Liver (tissue), 3 donors: Measurements from ENCODE around the gene CAMK1D.

Experiments used
- EGR1 ChIP-seq, 2 donors: IDR thresholded peaks; 2 replicates each; pipeline ENCODE4 v1.6.1; 2016 to 2018; ENCODE audit warnings: antibody characterized with exemption in 2 of 2, low read depth in 2 of 2
- RAD21 ChIP-seq, 2 donors: IDR thresholded peaks; 2 replicates each; pipeline ENCODE4 v1.6.1; 2016; ENCODE audit warnings: antibody characterized with exemption in 2 of 2, mild to moderate bottlenecking in 2 of 2
- SP1 ChIP-seq: IDR thresholded peaks from 2 replicates; pipeline ENCODE4 v1.6.1; 2018; ENCODE audit warnings: antibody characterized with exemption, mild to moderate bottlenecking
- ZBTB33 ChIP-seq: IDR thresholded peaks from 2 replicates; pipeline ENCODE4 v1.6.1; 2016; ENCODE audit warnings: antibody characterized with exemption
- TF ChIP-seq, protein P1 (sequence below): fragments of 150-350 bp; IDR thresholded peaks from 2 replicates; pipeline ENCODE4 v1.5.1; 2017; ENCODE audit warnings: improper control_type of control experiment, low read depth, low read length; ENCODE audit not compliant: missing input control
- TF ChIP-seq, protein P2 (sequence below): IDR thresholded peaks from 2 replicates; pipeline ENCODE4 v1.6.1; 2016; ENCODE audit warnings: antibody characterized with exemption, mild to moderate bottlenecking
- donor health status: healthy.
- donor health status: healthy.

- TF ChIP-seq, protein P1, sequence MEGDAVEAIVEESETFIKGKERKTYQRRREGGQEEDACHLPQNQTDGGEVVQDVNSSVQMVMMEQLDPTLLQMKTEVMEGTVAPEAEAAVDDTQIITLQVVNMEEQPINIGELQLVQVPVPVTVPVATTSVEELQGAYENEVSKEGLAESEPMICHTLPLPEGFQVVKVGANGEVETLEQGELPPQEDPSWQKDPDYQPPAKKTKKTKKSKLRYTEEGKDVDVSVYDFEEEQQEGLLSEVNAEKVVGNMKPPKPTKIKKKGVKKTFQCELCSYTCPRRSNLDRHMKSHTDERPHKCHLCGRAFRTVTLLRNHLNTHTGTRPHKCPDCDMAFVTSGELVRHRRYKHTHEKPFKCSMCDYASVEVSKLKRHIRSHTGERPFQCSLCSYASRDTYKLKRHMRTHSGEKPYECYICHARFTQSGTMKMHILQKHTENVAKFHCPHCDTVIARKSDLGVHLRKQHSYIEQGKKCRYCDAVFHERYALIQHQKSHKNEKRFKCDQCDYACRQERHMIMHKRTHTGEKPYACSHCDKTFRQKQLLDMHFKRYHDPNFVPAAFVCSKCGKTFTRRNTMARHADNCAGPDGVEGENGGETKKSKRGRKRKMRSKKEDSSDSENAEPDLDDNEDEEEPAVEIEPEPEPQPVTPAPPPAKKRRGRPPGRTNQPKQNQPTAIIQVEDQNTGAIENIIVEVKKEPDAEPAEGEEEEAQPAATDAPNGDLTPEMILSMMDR = no peak
- TF ChIP-seq ZBTB33 = peak; percentile 50
- no peak for TF ChIP-seq SP1
- no peak for TF ChIP-seq EGR1 (IDR thresholded peaks at IDR 0.05; ENCODE audit: low read depth in 2 of 2)
- peak in 1 of 2 donors; percentile 48 for TF ChIP-seq RAD21 (IDR thresholded peaks at IDR 0.05)
- TF ChIP-seq, protein P2, sequence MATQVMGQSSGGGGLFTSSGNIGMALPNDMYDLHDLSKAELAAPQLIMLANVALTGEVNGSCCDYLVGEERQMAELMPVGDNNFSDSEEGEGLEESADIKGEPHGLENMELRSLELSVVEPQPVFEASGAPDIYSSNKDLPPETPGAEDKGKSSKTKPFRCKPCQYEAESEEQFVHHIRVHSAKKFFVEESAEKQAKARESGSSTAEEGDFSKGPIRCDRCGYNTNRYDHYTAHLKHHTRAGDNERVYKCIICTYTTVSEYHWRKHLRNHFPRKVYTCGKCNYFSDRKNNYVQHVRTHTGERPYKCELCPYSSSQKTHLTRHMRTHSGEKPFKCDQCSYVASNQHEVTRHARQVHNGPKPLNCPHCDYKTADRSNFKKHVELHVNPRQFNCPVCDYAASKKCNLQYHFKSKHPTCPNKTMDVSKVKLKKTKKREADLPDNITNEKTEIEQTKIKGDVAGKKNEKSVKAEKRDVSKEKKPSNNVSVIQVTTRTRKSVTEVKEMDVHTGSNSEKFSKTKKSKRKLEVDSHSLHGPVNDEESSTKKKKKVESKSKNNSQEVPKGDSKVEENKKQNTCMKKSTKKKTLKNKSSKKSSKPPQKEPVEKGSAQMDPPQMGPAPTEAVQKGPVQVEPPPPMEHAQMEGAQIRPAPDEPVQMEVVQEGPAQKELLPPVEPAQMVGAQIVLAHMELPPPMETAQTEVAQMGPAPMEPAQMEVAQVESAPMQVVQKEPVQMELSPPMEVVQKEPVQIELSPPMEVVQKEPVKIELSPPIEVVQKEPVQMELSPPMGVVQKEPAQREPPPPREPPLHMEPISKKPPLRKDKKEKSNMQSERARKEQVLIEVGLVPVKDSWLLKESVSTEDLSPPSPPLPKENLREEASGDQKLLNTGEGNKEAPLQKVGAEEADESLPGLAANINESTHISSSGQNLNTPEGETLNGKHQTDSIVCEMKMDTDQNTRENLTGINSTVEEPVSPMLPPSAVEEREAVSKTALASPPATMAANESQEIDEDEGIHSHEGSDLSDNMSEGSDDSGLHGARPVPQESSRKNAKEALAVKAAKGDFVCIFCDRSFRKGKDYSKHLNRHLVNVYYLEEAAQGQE = no peak
These were observed 299.8 kb downstream of the CAMK1D start for GRCh38 chr10:12649012-12649584.
